D721Med (cell line): ENCODE data around the gene PPP1R37.

ENCODE experiments used
- DNase-seq: peaks from one replicate; pipeline ENCODE4 v3.0.0; 2011; ENCODE audit warnings: low spot score; ENCODE audit not compliant: insufficient read length
- FAIRE-seq: peaks from 2 replicates; lab custom pipeline; 2011; peaks lifted over from hg19 to GRCh38; lab: Jason Lieb, UNC
- CTCF ChIP-seq: IDR thresholded peaks from 2 replicates; pipeline ENCODE4 v1.5.1; 2012; ENCODE audit warnings: mild to moderate bottlenecking, control low read depth; ENCODE audit not compliant: insufficient read depth; ENCODE audit errors: missing control alignments

PPP1R37 gene

DNA sequence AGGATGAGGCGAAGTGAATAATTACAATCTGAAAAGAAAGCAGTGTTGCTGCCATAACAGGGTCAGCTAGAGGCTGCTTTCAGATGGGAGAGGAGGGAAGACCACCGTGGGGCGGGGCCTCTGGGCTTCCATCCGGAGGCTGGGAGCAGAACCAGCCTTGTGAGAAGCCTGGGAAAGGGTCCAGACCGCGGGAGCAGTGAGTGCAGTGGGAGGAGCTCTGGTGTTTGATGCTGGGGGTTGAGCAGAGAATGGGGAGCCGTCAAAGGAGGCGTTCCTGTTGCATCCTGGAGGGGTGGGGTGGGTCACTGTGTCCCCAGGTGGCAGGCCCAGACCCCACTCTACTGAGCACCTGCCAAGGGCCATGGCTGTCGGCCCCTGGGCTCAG lies 49.7 kb downstream of the PPP1R37 start:
- FAIRE-seq (no peak), DNase-seq (no peak)
- no peak for TF ChIP-seq CTCF

- DNase-seq: no peak
- no peak for FAIRE-seq
- TF ChIP-seq CTCF: no peak
These were observed 51.7 kb downstream of the PPP1R37 start for GRCh38 chr19:45144431-45145269.

DNA sequence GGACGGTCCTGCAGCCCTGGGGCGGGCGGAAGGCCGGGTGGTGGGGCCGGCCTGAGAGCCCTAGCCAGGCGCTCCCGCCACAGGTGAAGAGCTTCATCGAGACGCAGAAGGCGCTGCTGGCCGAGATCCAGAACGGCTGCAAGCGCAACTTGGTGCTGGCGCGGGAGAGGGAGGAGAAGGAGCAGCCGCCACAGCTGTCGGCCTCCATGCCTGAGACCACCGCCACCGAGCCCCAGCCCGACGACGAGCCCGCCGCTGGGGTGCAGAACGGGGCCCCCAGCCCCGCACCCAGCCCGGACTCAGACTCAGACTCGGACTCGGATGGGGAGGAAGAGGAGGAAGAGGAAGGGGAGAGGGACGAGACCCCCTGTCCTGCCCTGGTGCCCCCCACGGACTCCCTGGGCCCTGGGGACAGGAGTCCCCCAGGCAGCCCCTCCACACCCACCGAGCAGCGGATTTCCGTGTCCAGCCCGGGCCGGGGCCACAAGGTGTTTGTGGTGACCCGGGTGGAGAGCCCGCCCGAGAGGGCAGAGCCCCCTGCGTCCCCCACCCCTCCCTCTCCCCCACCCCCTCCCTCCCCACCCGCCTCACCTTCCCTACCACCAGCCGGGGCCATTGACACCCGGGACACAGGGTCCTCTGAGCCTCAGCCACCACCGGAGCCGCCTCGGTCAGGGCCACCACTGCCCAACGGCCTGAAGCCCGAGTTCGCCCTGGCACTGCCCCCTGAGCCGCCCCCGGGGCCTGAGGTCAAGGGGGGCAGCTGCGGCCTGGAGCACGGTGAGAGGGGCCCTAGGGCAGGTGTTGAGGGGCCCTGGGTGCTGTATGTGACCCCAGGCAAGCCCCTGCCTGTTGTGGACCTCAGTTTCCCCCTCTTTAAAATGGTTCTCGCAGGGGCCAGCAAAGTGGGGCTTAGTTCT lies 52.6 kb downstream of the PPP1R37 start:
- FAIRE-seq: no peak
- DNase-seq: no peak
- no peak for TF ChIP-seq CTCF

GRCh38 chr19:45146251-45146650 lies 53.3 kb downstream of the PPP1R37 start:
- no peak for TF ChIP-seq CTCF
- no peak for FAIRE-seq
- DNase-seq: no peak

DNA sequence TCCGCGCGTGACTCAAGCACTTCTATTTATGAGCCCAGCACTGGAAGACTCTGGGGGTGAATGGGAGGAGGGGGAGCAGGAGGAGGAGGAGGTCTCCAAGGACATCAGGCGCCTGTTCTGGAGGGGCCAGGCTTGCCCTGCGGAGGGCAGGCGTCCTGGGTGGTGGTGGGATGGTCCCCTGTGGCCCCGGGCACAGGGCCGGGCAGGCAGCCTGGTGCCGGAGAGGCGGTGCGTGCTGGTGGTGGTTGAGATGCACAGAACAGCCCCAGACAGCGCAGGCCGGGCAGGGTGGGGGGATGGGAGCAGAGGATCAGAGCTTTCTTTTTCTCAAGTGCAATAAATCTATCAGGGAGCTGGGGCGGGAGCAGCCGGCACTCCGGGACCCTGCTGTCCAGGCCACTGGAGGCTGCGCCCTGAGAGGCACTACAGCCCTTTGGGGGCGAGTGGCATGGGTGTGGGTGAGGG lies 53.8 kb downstream of the PPP1R37 start:
- FAIRE-seq (no peak), DNase-seq (no peak)
- no peak for TF ChIP-seq CTCF

DNA sequence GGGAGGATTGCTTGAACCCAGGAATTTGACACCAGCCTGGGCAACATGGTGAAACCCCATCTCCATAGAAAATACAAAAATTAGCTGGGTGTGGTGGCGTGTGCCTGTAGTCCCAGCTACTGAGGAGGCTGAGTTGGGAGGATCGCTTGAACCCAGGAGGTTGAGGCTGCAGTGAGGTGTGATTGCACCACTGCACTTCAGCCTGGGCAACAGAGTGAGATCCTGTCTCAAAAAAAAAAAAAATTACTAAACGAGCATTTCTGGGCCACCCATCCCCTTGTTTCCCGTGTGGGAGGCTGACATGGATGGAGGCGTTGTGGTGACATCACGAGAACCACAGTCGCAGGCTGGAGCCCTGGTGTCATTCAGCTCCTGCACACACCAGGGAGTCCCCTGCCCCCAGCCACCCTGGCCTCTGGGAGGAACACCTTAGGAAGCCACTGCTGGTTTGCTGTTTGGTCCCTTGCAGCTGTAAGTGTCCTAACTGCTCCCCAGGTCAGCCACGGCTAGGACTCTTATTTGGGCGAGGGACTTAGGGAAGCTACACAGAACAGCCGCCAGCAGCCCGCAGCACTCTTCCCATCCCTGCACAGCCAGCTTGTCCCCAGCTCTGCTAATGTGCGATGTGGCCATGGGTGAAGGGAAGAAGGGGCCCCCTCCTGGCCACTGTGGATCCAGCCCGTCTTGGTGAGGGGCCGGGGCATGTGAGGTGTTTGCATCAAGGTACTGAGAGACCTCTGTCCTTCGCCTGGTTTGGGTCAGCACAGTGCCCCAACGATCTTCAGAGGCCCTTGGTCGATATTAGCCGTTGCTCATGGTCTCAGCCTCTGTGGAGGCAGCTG lies 55.1 kb downstream of the PPP1R37 start:
- no peak for TF ChIP-seq CTCF
- no peak for FAIRE-seq
- DNase-seq: no peak
